OCI-LY3 (cell line): ENCODE measurements around the gene SETBP1.

Source experiments
- CTCF ChIP-seq: fragments of 200-600, 300-600 bp; sonication (generic); IDR thresholded peaks from 2 replicates; pipeline ENCODE4 v1.5.1; 2014; ENCODE audit warnings: antibody characterized with exemption, low read length, low read depth
- EZH2phosphoT487 ChIP-seq: fragments of 200-600 bp; shearing (Covaris generic); IDR thresholded peaks from 2 replicates; pipeline ENCODE4 v1.6.1; 2018; ENCODE audit warnings: antibody characterized with exemption, mixed run types, low read depth

GRCh38 chr18:44958455-44958854, 277.8 kb downstream of the SETBP1 start:
- TF ChIP-seq CTCF (no peak), EZH2phosphoT487 (no peak)
